ENCODE data around the gene HCFC1R1. TPM values are rescaled to one million over a fixed set of nuclear protein-coding genes. Genes with fewer than 3 reads are reported as not detected.
A peak's percentile ranks its signal among the peaks of the same experiment; 100 is the strongest.

The HCFC1R1 gene
- total and polyA plus RNA-seq, 7 experiments from 2014 or later: 11.5 to 29.6 (median 14.9) TPM

DNA sequence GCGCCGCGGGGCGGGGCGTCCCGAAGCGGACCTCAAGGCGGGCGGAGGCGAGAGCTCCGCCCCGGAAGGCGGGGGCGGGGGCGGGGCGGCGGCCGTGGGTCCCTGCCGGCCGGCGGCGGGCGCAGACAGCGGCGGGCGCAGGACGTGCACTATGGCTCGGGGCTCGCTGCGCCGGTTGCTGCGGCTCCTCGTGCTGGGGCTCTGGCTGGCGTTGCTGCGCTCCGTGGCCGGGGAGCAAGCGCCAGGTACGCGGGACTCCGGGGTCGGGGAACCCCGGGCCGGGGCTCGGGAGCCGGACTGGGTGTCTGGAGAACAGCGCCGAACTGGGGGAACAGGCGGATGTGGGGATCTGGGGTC lies 3.5 kb downstream of the HCFC1R1 start, which contains the start of gene TNFRSF12A:
Gene TNFRSF12A (plus strand): TSS at position 122 of the 357 bp plus-strand sequence. CDS start 30 bp downstream, at position 152.
- intact Hi-C loops (cut with micrococcal nuclease): loop anchor here (1.0 to 10.0 kb wide), 9 partner anchors 8 to 1232 kb away; partner anchors contain the start of genes CEMP1 (in 1 of the 2), CLUAP1 (in 1 of the 2), FLYWCH1 (in 1 of the 2) and PDPK1 (in 1 of the 2)
- H3K27ac ChIP-seq (ENCODE audit: low read depth, low read length): peak within 1 kb of the TSS; percentile 63
- ATAC-seq: peak; percentile 33

DNA sequence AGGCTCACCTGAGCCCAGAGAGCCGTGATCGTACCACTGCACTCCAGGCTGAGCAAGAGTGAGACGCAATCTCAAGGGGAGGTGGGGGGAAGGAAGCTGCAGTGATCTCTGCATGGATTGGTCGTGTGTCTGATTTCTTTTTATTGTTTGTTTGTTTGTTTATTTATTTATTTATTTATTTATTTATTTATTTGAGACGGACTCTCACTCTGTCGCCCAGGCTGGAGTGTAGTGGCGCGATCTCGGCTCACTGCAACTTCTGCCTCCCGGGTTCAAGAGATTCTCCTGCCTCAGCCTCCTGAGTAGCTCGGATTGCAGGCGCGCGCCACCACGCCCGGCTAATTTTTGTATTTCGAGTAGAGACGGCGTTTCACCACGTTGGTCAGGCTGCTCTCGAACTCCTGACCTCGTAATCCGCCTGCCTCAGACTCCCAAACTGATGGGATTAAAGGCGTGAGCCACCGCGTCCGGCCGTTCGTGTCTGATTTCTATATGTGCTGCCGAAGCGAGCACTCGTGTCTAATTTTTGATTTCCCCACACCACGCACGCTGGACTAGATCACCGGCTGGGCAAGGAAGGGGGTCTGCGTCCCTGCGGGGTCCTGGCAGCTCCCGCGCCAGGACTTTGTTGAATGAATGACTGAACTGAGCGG lies 4.0 kb downstream of the HCFC1R1 start:
- ChIA-PET POLR2A (interaction anchor here (0.8 to 2.6 kb wide), 8 partner anchors 9 to 115 kb away, joined by 3 to 12 read pairs (median 8); partner anchors contain the start of genes PKMYT1 and ZNF213), CTCF (interaction anchor here (1.0 to 3.0 kb wide), 5 partner anchors 9 to 72 kb away, joined by 3 to 17 read pairs (median 7); no protein-coding TSS in a partner anchor)
- DNase-seq: no peak
- no peak for ATAC-seq
- intact Hi-C loops (cut with micrococcal nuclease): loop anchor here (1.0 to 10.0 kb wide), 9 partner anchors 9 to 1233 kb away; partner anchors contain the start of genes CEMP1 (in 1 of the 2), CLUAP1 (in 1 of the 2), FLYWCH1 (in 1 of the 2) and PDPK1 (in 1 of the 2)
- peak overlapping the region in 7 of 9 donors; percentile 57 to 92 (median 72) for H3K27ac Mint-ChIP-seq
- no peaks in the 10 kb centered on the region for H3K9me3 Mint-ChIP-seq
- H3K27me3 Mint-ChIP-seq: peaks cover 0 to 22% (median 0%) of the 10 kb centered on the region in 5 donors
- peak overlapping the region; percentile 58 for H3K4me3 ChIP-seq (ENCODE audit: low read length)
- peaks cover 12 to 55% (median 46%) of the 10 kb centered on the region in 7 donors for H3K4me1 Mint-ChIP-seq
- H3K27me3 ChIP-seq (ENCODE audit: control insufficient read depth in 2 of 2, insufficient read depth in 2 of 2, low read length in 2 of 2): no peaks in the 10 kb centered on the region
- H3K36me3 ChIP-seq (ENCODE audit: control insufficient read depth in 2 of 3, insufficient read depth in 3 of 3, low read length in 3 of 3): no peaks in the 10 kb centered on the region
- H3K27ac ChIP-seq (ENCODE audit: low read depth, low read length): no peak overlapping the region
- H3K4me1 ChIP-seq (ENCODE audit: control insufficient read depth in 2 of 2, insufficient read depth in 2 of 2, low read length in 2 of 2): peaks cover 36 to 43% of the 10 kb centered on the region in 2 donors
- H3K9me3 ChIP-seq (ENCODE audit: control insufficient read depth in 2 of 3, low read length in 3 of 3): no peaks in the 10 kb centered on the region
- H3K4me3 Mint-ChIP-seq: peak overlapping the region; percentile 86 to 93 (median 90)
- peaks cover 0 to 3% (median 0%) of the 10 kb centered on the region in 5 donors for H3K36me3 Mint-ChIP-seq

More for the DNA sequence above, 3.5 kb downstream of the HCFC1R1 start, which contains the start of gene TNFRSF12A:
- peak in 5 of 9 donors; percentile 26 to 80 (median 45) for DNase-seq
- peak within 1 kb of the TSS; percentile 58 for H3K4me3 ChIP-seq (ENCODE audit: low read length)
- Mint-ChIP-seq H3K36me3 (peaks cover 0 to 3% (median 0%) of the 10 kb centered on the region in 5 donors), H3K4me3 (peak within 1 kb of the TSS; percentile 86 to 93 (median 91)), H3K4me1 (peaks cover 12 to 55% (median 46%) of the 10 kb centered on the region in 7 donors), H3K9me3 (no peaks in the 10 kb centered on the region), H3K27ac (peak within 1 kb of the TSS; percentile 72 to 98 (median 88)), H3K27me3 (peaks cover 0 to 17% (median 0%) of the 10 kb centered on the region in 5 donors)
- peaks cover 36 to 43% of the 10 kb centered on the region in 2 donors for H3K4me1 ChIP-seq (ENCODE audit: control insufficient read depth in 2 of 2, insufficient read depth in 2 of 2, low read length in 2 of 2)
- POLR2A ChIA-PET: interaction anchor here (1.0 to 2.6 kb wide), 8 partner anchors 9 to 114 kb away, joined by 3 to 12 read pairs (median 8); partner anchors contain the start of genes PKMYT1 and ZNF213
- H3K27me3 ChIP-seq (ENCODE audit: control insufficient read depth in 2 of 2, insufficient read depth in 2 of 2, low read length in 2 of 2): no peaks in the 10 kb centered on the region
- H3K9me3 ChIP-seq (ENCODE audit: control insufficient read depth in 2 of 3, low read length in 3 of 3): no peaks in the 10 kb centered on the region
- CTCF ChIA-PET: interaction anchor here (1.0 to 3.0 kb wide), 5 partner anchors 8 to 71 kb away, joined by 3 to 17 read pairs (median 5); no protein-coding TSS in a partner anchor
- H3K36me3 ChIP-seq (ENCODE audit: control insufficient read depth in 2 of 3, insufficient read depth in 3 of 3, low read length in 3 of 3): no peaks in the 10 kb centered on the region

DNA sequence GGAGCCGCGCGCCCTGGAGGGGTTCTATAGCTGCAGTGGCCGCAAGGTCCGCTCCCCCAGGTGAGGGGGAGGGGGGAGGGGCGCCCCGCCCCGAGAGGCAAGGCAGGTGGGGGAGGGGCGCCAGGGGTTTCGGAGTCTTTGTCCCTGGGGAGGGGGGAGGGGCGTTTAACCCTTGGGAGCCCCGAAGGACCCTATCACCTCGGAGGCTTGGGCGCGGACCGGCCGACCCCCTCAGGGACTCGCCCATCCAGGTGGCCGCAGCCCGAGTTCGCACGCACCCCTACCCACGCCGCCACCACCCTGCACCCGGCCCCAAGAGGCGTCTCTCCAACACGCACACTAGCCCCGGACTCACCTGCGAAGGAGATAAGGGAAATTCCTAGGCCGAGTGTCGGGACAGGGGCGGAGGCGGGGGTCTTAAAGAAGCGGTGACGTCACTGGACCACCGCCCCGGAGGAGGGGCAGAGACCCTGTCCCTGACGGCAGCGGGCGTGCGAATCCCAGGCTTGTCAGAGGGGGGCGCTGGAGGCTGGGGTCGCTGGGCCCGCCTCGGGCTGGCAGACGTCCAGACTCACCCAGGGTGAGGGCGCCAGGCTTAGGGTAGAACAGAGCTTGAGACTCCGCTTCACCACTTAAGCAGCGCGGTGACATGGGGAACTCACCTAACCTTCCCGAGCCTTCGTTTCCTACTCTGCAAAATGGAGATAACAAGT lies 5.8 kb downstream of the HCFC1R1 start, which contains the start of gene CLDN6:
Gene CLDN6 (minus strand): TSS at position 390 of the 713 bp plus-strand sequence. CDS start 2,162 bp downstream, outside the sequence.
- peaks cover 0 to 29% (median 0%) of the 10 kb centered on the region in 5 donors for H3K27me3 Mint-ChIP-seq
- no peak for DNase-seq
- CTCF ChIA-PET: interaction anchor here (0.6 to 3.0 kb wide), 2 partner anchors 11 to 242 kb away, joined by 7 to 17 read pairs; no protein-coding TSS in a partner anchor
- peak within 1 kb of the TSS in 9 of 10 donors; percentile 16 to 92 (median 32) for H3K4me3 Mint-ChIP-seq
- H3K27ac ChIP-seq (ENCODE audit: low read depth, low read length): no peak within 1 kb of the TSS
- H3K4me3 ChIP-seq (ENCODE audit: low read length): no peak within 1 kb of the TSS
- no peaks in the 10 kb centered on the region for H3K27me3 ChIP-seq (ENCODE audit: control insufficient read depth in 2 of 2, insufficient read depth in 2 of 2, low read length in 2 of 2)
- H3K36me3 ChIP-seq (ENCODE audit: control insufficient read depth in 2 of 3, insufficient read depth in 3 of 3, low read length in 3 of 3): no peaks in the 10 kb centered on the region
- ATAC-seq: no peak
- no peaks in the 10 kb centered on the region for H3K36me3 Mint-ChIP-seq
- H3K9me3 Mint-ChIP-seq: no peaks in the 10 kb centered on the region
- H3K4me1 ChIP-seq (ENCODE audit: control insufficient read depth in 2 of 2, insufficient read depth in 2 of 2, low read length in 2 of 2): peaks cover 25 to 35% of the 10 kb centered on the region in 2 donors
- no peaks in the 10 kb centered on the region for H3K9me3 ChIP-seq (ENCODE audit: control insufficient read depth in 2 of 3, low read length in 3 of 3)
- peaks cover 5 to 43% (median 35%) of the 10 kb centered on the region in 7 donors for H3K4me1 Mint-ChIP-seq
- POLR2A ChIA-PET: no interaction called here
- H3K27ac Mint-ChIP-seq: peak within 1 kb of the TSS in 3 of 9 donors; percentile 13 to 55 (median 52)
- intact Hi-C loops (cut with micrococcal nuclease): no loop called here

DNA sequence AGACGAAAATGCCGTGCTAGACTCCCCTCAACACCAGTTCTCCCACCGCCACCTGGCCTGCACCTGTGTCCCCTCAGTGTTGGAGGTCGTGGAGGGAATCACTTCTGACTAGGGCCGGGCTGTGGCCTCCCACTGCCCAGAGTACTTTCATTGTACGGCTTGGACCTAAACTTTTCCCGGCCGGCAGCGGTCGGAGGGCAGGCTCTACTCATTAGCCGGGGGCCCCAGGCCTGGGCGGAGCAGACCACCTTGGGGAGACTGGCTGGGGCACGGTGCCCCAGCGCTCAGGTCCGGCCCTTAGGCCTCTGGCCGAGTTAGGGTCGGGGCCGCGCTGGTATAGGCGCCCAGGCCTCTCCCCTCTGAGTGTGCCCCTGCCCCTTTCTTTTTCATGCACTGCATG lies 6.4 kb downstream of the HCFC1R1 start:
- ChIA-PET CTCF (no interaction called here), POLR2A (no interaction called here)
- Mint-ChIP-seq H3K36me3 (no peaks in the 10 kb centered on the region), H3K27me3 (peaks cover 0 to 31% (median 0%) of the 10 kb centered on the region in 5 donors), H3K27ac (no peak overlapping the region), H3K9me3 (no peaks in the 10 kb centered on the region), H3K4me3 (peak overlapping the region in 1 of 10 donors; percentile 48), H3K4me1 (peaks cover 0 to 37% (median 31%) of the 10 kb centered on the region in 7 donors)
- Histone ChIP-seq H3K27me3 (ENCODE audit: control insufficient read depth in 2 of 2, insufficient read depth in 2 of 2, low read length in 2 of 2) (no peaks in the 10 kb centered on the region), H3K27ac (ENCODE audit: low read depth, low read length) (no peak overlapping the region), H3K36me3 (ENCODE audit: control insufficient read depth in 2 of 3, insufficient read depth in 3 of 3, low read length in 3 of 3) (no peaks in the 10 kb centered on the region), H3K9me3 (ENCODE audit: control insufficient read depth in 2 of 3, low read length in 3 of 3) (no peaks in the 10 kb centered on the region), H3K4me1 (ENCODE audit: control insufficient read depth in 2 of 2, insufficient read depth in 2 of 2, low read length in 2 of 2) (peaks cover 19 to 29% of the 10 kb centered on the region in 2 donors), H3K4me3 (ENCODE audit: low read length) (no peak overlapping the region)
- ATAC-seq: no peak
- intact Hi-C loops (cut with micrococcal nuclease): no loop called here
- no peak for DNase-seq

DNA sequence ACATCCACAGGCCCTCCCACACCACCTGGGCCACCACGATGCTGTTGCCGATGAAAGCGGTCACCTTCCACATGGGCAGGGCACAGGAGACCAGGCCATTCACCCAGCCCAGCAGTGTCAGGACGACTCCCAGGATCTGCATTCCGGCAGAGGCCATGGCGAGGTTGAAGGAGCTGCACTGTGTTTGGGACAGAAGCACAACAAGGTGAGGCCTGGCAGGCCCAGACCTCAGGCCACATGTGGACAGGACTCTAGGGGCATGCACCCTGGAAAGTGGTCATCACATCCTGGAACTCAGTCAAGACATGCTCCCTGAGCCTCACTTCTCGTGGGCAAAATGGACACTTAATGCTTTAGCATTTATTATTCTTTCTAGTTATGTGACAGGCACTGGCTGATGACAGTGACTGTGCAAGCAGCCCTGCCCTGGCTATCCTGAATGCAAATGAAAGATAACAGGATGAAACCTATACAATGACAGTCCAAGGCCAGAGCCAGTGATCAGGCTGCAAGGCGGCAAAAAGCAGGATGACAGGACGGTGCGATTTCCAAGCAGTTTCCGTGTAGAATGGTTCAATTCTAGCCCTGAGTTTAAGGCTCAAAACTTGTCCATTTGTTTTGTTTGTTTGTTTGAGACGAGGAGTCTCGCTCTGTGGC lies 7.7 kb downstream of the HCFC1R1 start:
- POLR2A ChIA-PET: no interaction called here
- Histone ChIP-seq H3K9me3 (ENCODE audit: control insufficient read depth in 2 of 3, low read length in 3 of 3) (no peaks in the 10 kb centered on the region), H3K27me3 (ENCODE audit: control insufficient read depth in 2 of 2, insufficient read depth in 2 of 2, low read length in 2 of 2) (no peaks in the 10 kb centered on the region), H3K27ac (ENCODE audit: low read depth, low read length) (no peak overlapping the region), H3K36me3 (ENCODE audit: control insufficient read depth in 2 of 3, insufficient read depth in 3 of 3, low read length in 3 of 3) (no peaks in the 10 kb centered on the region), H3K4me1 (ENCODE audit: control insufficient read depth in 2 of 2, insufficient read depth in 2 of 2, low read length in 2 of 2) (peaks cover 7 to 15% of the 10 kb centered on the region in 2 donors), H3K4me3 (ENCODE audit: low read length) (no peak overlapping the region)
- Mint-ChIP-seq H3K27ac (no peak overlapping the region), H3K9me3 (no peaks in the 10 kb centered on the region), H3K36me3 (no peaks in the 10 kb centered on the region), H3K4me3 (no peak overlapping the region), H3K4me1 (peaks cover 0 to 25% (median 18%) of the 10 kb centered on the region in 7 donors), H3K27me3 (peaks cover 0 to 37% (median 0%) of the 10 kb centered on the region in 5 donors)
- CTCF ChIA-PET: no interaction called here
- intact Hi-C loops (cut with micrococcal nuclease): no loop called here
- DNase-seq (no peak), ATAC-seq (no peak)

DNA sequence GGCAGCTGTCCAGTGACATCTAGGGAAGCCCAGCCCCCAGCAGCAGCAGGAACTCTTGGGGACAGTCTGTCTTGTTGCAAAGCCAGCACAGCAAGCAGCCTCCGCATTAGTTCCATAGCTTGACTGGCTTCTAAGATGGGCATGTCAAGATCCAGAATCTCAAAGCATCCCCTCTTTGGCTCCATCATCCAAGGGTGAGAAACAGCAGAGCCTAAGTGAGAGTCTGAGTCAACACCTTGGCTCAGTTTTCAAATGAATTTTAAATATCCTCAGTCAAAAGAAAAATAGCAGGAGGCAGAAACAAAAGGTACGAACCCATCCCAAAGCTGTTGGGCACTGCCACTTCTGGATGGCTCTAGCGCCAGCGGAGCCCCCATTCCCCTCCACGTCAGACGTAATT lies 8.8 kb downstream of the HCFC1R1 start:
- POLR2A ChIA-PET: no interaction called here
- Histone ChIP-seq H3K36me3 (ENCODE audit: control insufficient read depth in 2 of 3, insufficient read depth in 3 of 3, low read length in 3 of 3) (no peaks in the 10 kb centered on the region), H3K4me1 (ENCODE audit: control insufficient read depth in 2 of 2, insufficient read depth in 2 of 2, low read length in 2 of 2) (peaks cover 3 to 10% of the 10 kb centered on the region in 2 donors), H3K4me3 (ENCODE audit: low read length) (no peak overlapping the region), H3K9me3 (ENCODE audit: control insufficient read depth in 2 of 3, low read length in 3 of 3) (no peaks in the 10 kb centered on the region), H3K27me3 (ENCODE audit: control insufficient read depth in 2 of 2, insufficient read depth in 2 of 2, low read length in 2 of 2) (no peaks in the 10 kb centered on the region), H3K27ac (ENCODE audit: low read depth, low read length) (no peak overlapping the region)
- Mint-ChIP-seq H3K9me3 (no peaks in the 10 kb centered on the region), H3K4me1 (peaks cover 0 to 21% (median 16%) of the 10 kb centered on the region in 7 donors), H3K27me3 (peaks cover 0 to 36% (median 0%) of the 10 kb centered on the region in 5 donors), H3K27ac (no peak overlapping the region), H3K36me3 (no peaks in the 10 kb centered on the region), H3K4me3 (no peak overlapping the region)
- DNase-seq (no peak), ATAC-seq (no peak)
- CTCF ChIA-PET: no interaction called here
- intact Hi-C loops (cut with micrococcal nuclease): no loop called here

Measured in naive thymus-derived CD4-positive, alpha-beta T cell (primary cell).